HFF-Myc (cell line): Measurements from ENCODE around the gene COPS7A.

Experiments
- DNase-seq: peaks from one replicate; pipeline ENCODE4 v3.0.0-alpha.2; 2011; ENCODE audit warnings: low read depth; ENCODE audit errors: extremely low read depth
- H3K4me3 ChIP-seq: replicated peaks from 2 replicates; pipeline ENCODE4 v1.5.1; 2011; ENCODE audit warnings: low read depth, mild to moderate bottlenecking, control low read depth, low read length
- TF ChIP-seq, protein P1 (sequence below): IDR thresholded peaks from 2 replicates; pipeline ENCODE4 v1.5.1; 2012; ENCODE audit warnings: mild to moderate bottlenecking, low read depth, low read length, control low read depth; ENCODE audit errors: missing control alignments

The COPS7A gene

DNA sequence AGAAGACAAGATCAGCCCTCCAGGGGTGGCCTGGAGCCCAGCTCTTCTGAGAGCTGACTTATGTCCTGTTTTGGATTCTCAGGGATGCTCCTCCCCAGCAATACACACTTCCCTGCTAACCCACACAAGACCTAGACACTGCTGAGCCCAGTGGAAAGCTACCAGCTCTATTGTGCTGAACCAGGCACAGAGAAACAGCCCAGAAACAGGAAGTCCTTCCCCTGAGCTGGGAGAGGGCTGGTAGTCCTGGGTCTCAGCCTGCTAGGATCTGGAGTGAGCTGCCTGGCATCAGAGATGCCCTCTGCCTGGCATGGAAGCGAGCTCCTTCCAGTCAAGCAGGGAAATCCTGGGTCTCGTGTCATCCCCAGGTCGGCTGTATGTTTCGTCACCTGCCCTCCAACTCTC, 47.2 kb downstream of the COPS7A start:
- no peak for DNase-seq
- TF ChIP-seq, protein P1, sequence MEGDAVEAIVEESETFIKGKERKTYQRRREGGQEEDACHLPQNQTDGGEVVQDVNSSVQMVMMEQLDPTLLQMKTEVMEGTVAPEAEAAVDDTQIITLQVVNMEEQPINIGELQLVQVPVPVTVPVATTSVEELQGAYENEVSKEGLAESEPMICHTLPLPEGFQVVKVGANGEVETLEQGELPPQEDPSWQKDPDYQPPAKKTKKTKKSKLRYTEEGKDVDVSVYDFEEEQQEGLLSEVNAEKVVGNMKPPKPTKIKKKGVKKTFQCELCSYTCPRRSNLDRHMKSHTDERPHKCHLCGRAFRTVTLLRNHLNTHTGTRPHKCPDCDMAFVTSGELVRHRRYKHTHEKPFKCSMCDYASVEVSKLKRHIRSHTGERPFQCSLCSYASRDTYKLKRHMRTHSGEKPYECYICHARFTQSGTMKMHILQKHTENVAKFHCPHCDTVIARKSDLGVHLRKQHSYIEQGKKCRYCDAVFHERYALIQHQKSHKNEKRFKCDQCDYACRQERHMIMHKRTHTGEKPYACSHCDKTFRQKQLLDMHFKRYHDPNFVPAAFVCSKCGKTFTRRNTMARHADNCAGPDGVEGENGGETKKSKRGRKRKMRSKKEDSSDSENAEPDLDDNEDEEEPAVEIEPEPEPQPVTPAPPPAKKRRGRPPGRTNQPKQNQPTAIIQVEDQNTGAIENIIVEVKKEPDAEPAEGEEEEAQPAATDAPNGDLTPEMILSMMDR = no peak
- no peak overlapping the region for H3K4me3 ChIP-seq

DNA sequence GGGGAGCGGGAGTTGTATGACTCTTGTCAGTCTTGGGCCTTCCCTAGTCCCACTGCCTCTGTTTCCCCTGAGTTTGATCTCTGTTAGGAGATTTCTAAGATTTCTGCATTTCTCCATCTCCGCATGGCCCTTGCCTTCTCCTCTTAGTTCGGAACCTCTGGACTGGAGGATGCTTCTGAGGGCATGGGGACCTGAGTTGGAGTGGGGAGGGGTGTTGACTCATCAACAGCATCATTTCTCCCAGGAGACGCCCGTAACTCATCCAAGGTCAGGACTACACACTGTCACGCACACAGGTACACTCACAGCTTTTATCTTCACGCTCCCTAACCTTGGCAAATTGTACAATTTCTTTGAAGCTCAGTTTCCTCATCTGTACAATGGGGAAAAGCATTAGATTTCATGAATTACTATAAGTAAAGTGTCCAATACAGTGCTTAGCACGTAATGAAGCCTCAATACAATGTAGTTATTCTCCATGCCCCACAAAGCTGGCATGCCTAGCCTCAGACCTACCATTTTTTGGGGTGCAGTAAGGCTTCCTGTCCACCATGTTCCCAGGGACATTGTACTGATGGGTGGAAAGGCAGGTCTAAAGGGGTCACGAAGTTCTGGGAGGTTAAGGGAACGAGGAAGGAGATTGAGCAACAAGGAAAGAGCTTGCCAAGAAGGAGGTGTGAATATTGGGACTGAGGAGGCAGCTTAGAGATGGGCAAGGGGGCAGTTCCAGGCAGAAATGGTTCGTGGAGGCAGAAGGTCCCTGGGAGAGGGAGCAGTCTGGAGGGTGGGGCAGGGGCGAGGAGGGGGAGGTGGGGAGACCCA, 47.9 kb downstream of the COPS7A start:
- TF ChIP-seq, protein P1 = no peak
- no peak overlapping the region for H3K4me3 ChIP-seq
- no peak for DNase-seq

DNA sequence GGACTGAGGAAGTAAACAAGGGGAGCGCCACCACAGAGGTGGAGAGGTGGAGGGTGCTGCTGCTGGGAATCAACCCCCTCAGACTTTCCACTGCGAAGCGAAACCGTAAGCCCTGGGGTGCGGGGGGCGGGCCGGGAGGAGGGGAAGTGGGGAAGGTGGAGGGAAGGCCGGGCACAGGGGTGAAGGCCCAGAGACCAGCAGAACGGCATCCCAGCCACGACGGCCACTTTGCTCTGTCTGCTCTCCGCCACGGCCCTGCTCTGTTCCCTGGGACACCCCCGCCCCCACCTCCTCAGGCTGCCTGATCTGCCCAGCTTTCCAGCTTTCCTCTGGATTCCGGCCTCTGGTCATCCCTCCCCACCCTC, 48.5 kb downstream of the COPS7A start, which contains the start of gene LAG3:
Gene LAG3, plus strand, starts transcription at position 190 of the 365 bp plus-strand sequence. CDS start 333 bp downstream, outside the sequence.
- H3K4me3 ChIP-seq = no peak within 1 kb of the TSS

DNA sequence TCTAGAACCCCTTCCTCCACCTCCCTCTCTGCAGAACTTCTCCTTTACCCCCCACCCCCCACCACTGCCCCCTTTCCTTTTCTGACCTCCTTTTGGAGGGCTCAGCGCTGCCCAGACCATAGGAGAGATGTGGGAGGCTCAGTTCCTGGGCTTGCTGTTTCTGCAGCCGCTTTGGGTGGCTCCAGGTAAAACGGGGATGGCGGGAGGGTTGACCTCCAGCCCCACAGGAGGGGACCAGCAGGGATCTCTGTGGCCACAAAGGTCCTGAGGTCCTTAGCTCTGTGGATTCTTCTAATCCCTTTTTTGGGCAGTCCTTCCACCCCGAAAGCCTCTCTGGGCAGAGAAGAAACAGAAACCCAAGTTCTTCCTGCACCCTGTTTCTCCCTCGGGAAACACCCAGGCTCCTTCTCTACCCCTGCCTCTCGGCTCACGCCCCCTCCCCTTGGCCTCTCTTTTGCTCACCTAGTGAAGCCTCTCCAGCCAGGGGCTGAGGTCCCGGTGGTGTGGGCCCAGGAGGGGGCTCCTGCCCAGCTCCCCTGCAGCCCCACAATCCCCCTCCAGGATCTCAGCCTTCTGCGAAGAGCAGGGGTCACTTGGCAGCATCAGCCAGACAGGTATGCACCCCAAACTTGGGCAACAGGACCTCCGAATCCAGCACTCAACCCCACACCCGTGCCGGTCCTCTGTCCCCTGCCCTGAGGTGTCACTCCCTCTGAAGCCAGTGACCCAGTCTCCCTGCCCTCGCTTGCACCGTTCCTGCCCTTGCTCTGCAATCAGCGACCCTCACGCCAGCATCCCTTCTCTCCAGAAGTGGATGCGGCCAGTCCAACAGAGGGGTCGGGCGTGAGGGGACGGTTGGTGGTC, 49.1 kb downstream of the COPS7A start:
- TF ChIP-seq, protein P1 = no peak
- no peak for DNase-seq
- H3K4me3 ChIP-seq = no peak overlapping the region

More for the DNA sequence above, 48.5 kb downstream of the COPS7A start, which contains the start of gene LAG3:
- TF ChIP-seq, protein P1 = no peak
- DNase-seq = no peak

DNA sequence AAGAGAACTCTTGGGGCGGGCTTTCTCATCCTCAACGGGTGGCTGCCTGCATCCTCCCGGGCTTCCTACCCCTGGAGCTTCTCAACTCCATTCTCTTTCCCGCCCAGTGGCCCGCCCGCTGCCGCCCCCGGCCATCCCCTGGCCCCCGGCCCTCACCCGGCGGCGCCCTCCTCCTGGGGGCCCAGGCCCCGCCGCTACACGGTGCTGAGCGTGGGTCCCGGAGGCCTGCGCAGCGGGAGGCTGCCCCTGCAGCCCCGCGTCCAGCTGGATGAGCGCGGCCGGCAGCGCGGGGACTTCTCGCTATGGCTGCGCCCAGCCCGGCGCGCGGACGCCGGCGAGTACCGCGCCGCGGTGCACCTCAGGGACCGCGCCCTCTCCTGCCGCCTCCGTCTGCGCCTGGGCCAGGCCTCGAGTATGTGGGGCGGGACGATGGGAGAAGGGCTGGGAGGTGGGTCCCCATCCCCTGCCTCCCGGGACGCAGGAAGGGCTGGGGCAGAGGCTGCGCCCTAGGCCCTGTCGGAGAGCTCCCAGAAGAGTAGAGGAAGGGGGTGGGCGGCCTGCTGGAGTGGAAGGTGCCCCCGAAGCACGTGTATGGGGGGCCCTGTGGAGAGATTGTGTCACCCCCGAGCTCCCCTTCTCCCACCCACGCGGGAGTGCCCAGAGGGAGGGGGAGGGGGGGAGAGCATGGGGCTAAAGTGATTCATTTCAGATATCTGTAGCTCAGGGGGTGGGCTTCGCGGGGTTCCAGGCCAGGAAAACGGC, 49.9 kb downstream of the COPS7A start:
- no peak for DNase-seq
- TF ChIP-seq, protein P1 = no peak
- no peak overlapping the region for H3K4me3 ChIP-seq

DNA sequence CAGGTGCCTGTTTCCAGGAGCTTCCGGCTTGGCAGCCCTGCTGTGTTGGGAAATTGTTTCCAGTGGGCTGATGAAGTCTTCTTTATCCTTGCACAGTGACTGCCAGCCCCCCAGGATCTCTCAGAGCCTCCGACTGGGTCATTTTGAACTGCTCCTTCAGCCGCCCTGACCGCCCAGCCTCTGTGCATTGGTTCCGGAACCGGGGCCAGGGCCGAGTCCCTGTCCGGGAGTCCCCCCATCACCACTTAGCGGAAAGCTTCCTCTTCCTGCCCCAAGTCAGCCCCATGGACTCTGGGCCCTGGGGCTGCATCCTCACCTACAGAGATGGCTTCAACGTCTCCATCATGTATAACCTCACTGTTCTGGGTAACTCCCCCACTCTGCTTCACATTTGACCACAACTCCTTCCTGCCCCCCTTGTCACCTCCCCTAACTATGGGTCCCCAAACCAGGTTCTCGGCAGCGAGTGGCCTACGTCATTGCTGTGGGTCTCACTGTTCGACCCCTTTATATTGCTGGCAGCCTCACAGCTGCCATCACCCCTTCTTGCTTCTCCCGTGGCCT, 50.7 kb downstream of the COPS7A start:
- TF ChIP-seq, protein P1 = no peak
- no peak for DNase-seq
- H3K4me3 ChIP-seq = no peak overlapping the region
